GM12891 (cell line): ENCODE measurements around the gene SMARCC1.

ENCODE experiments used
- DNase-seq: peaks from one replicate; pipeline ENCODE4 v3.0.0; 2011; ENCODE audit warnings: low spot score; ENCODE audit not compliant: insufficient read length
- FAIRE-seq: peaks from 2 replicates; lab custom pipeline; 2011; peaks lifted over from hg19 to GRCh38; lab: Jason Lieb, UNC
- PAX5 ChIP-seq: IDR thresholded peaks from 2 replicates; pipeline ENCODE4 v1.6.1; 2011; ENCODE audit warnings: low read length, moderate library complexity, mild to moderate bottlenecking; ENCODE audit not compliant: insufficient read depth, severe bottlenecking
- POLR2A ChIP-seq: IDR thresholded peaks from 2 replicates; pipeline ENCODE4 v1.6.1; 2011; ENCODE audit warnings: low read depth, low read length, control low read depth
- POLR2AphosphoS5 ChIP-seq: IDR thresholded peaks from 2 replicates; pipeline ENCODE4 v1.6.1; 2011; ENCODE audit warnings: low read depth, low read length, control low read depth
- POU2F2 ChIP-seq: IDR thresholded peaks from 2 replicates; pipeline ENCODE4 v1.6.1; 2011; ENCODE audit warnings: low read depth, mild to moderate bottlenecking, control low read depth, low read length, moderate library complexity
- SPI1 ChIP-seq: IDR thresholded peaks from 2 replicates; pipeline ENCODE4 v1.6.1; 2011; ENCODE audit warnings: low read depth, low read length, control low read depth
- TAF1 ChIP-seq: IDR thresholded peaks from 2 replicates; pipeline ENCODE4 v1.6.1; 2011; ENCODE audit warnings: low read depth, low read length, control low read depth

Gene SMARCC1

DNA sequence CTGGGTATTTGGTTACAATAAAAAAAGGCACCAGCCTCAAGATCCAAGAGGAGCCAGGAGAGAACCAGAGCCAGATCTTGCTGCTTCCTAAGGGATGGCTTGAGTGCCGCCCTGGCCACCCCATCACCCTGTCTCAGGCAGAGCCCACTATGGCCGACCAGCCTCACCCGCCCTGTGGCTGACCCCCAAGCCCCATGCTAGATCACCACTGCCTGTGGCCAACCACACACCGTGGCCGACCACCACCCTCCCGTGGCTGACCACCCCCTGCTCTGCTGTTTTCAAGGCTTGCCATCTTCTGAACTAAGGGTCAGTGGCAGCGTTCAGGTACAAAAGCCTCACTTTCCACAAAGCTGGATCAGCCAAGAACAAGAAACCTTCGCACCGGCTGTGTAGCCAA, 215.0 kb downstream of the SMARCC1 start:
- DNase-seq (no peak), FAIRE-seq (no peak)
- TF ChIP-seq POLR2A (no peak), TAF1 (no peak), PAX5 (no peak)

GRCh38 chr3:47565734-47566550, 215.8 kb downstream of the SMARCC1 start:
- no peak for TF ChIP-seq POLR2AphosphoS5
- TF ChIP-seq TAF1: no peak
- TF ChIP-seq POLR2A: no peak
- no peak for TF ChIP-seq SPI1
- no peak for TF ChIP-seq POU2F2
- TF ChIP-seq PAX5: no peak
- DNase-seq (no peak), FAIRE-seq (no peak)

GRCh38 chr3:47556351-47556750, 225.3 kb downstream of the SMARCC1 start:
- FAIRE-seq: no peak
- no peak for DNase-seq
- no peak for TF ChIP-seq SPI1
- no peak for TF ChIP-seq POU2F2
- TF ChIP-seq PAX5: no peak
- no peak for TF ChIP-seq POLR2AphosphoS5
- no peak for TF ChIP-seq TAF1
- no peak for TF ChIP-seq POLR2A

GRCh38 chr3:47554335-47554734, 227.4 kb downstream of the SMARCC1 start:
- TF ChIP-seq TAF1: no peak
- TF ChIP-seq POLR2A: no peak
- TF ChIP-seq PAX5: no peak
- TF ChIP-seq POU2F2: no peak
- no peak for TF ChIP-seq SPI1
- TF ChIP-seq POLR2AphosphoS5: no peak
- no peak for DNase-seq
- no peak for FAIRE-seq

DNA sequence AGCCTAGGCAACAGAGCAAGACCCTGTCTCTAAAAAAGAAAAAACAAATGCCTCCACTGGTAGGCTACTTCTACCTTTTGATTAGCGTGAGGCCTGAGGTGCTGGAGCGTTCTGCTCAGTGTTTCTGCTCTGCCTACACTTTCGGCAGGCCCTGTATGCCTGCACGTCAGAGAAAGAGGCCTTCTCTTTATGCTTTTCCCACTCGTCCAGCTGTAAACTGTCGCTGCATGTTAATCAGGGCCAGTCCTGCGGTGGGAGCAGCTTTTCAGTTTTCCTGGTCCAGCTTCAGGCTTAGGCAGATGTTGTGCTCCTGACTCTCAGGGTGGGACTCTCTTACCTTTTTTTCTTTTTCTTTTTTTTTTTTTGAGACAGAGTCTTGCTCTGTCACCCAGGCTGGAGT, 228.3 kb downstream of the SMARCC1 start:
- DNase-seq: no peak
- TF ChIP-seq POLR2AphosphoS5: no peak
- FAIRE-seq: no peak

DNA sequence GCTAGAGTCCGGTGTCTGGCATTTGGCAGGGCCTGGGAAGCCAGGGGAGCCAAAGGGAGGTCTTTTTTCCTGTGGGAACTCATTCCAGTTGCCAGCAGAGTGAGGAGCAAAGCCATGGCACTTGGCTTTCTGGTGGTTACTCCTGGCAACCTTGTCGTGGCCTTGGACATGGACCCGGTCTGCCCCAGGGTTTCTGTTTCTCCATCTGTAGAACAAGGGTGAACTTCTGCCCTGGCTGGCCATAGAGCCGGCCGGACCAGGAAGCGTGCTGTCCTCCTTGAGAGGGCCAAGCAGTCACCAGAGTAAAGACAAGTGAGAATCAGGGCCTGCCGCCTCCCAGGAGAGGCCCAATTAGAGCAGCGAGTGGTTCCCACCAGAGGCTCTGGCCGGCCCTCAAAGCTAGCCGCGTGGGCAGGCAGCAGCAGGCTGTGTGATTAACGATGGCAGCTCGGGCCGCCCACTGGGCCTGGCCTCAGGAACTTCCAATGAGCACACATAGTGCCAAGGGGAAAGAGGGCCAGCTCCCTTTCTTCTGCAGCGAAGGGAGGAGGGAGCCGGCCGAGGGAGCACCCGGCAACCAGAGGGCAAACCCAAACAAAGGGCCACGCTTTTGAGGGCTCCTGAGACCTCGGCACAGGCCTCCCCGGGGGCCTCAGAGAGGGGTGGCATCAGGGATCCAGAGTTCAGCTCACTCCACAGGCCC, 239.1 kb downstream of the SMARCC1 start:
- TF ChIP-seq PAX5 (no peak), POU2F2 (no peak), SPI1 (no peak), TAF1 (no peak), POLR2AphosphoS5 (no peak), POLR2A (no peak)
- DNase-seq (no peak), FAIRE-seq (no peak)

- FAIRE-seq: no peak
- no peak for DNase-seq
- TF ChIP-seq TAF1: no peak
- TF ChIP-seq POLR2AphosphoS5: no peak
- no peak for TF ChIP-seq SPI1
- no peak for TF ChIP-seq POU2F2
- no peak for TF ChIP-seq POLR2A
- no peak for TF ChIP-seq PAX5
Measured at GRCh38 chr3:47541583-47542108, 240.0 kb downstream of the SMARCC1 start.

GRCh38 chr3:47540281-47540680, 241.4 kb downstream of the SMARCC1 start:
- TF ChIP-seq POLR2AphosphoS5: no peak
- no peak for TF ChIP-seq TAF1
- no peak for TF ChIP-seq PAX5
- TF ChIP-seq POLR2A: no peak
- no peak for TF ChIP-seq POU2F2
- no peak for TF ChIP-seq SPI1
- DNase-seq: no peak
- no peak for FAIRE-seq

GRCh38 chr3:47536967-47537366, 244.7 kb downstream of the SMARCC1 start:
- FAIRE-seq: no peak
- no peak for TF ChIP-seq PAX5
- no peak for TF ChIP-seq TAF1
- no peak for TF ChIP-seq POU2F2
- no peak for TF ChIP-seq POLR2AphosphoS5
- no peak for TF ChIP-seq SPI1
- no peak for TF ChIP-seq POLR2A

GRCh38 chr3:47536221-47536891, 245.3 kb downstream of the SMARCC1 start:
- TF ChIP-seq POLR2AphosphoS5 (no peak), POU2F2 (no peak), SPI1 (no peak), PAX5 (no peak), TAF1 (no peak), POLR2A (no peak)
- DNase-seq: no peak
- FAIRE-seq: no peak

More at GRCh38 chr3:47536967-47537366, 244.7 kb downstream of the SMARCC1 start:
- no peak for DNase-seq
